HepG2 (cell line): Measurements from ENCODE around the gene UTP15. TPM values are rescaled to one million over a fixed set of nuclear protein-coding genes. Genes with fewer than 3 reads are reported as not detected.

Experiments
- ATAC-seq: fragments of 200-7000 bp; cut with Tn5 transposase; 3 replicates; pipeline ENCODE4 v1.9.1; 2020; ENCODE audit warnings: mild to moderate bottlenecking, moderate library complexity
- BruUV-seq: library from RNA; stranded (reverse); fragments of 400-500 nt; replicated peaks from 2 replicates; lab custom pipeline; 2021; lab: Mats Ljungman, UMichigan
- CTCF ChIA-PET: fragments of 300-600 bp; formaldehyde crosslinking; extraction: SDS; loops from one replicate; lab custom pipeline; 2021; ENCODE audit warnings: low total read pairs, inconsistent platforms, low intra/inter-chr PET ratio; lab: Yijun Ruan, JAX
- POLR2A ChIA-PET: fragments of 350-600 bp; sonication (Branson Sonifier 250); formaldehyde crosslinking; loops from one replicate; lab custom pipeline; 2020; ENCODE audit warnings: antibody characterized with exemption, inconsistent platforms; lab: Yijun Ruan, JAX
- DNase-seq: peaks from one replicate; pipeline ENCODE4 v3.0.0-alpha.2; 2015; ENCODE audit warnings: low spot score
- FAIRE-seq: peaks from 3 replicates; lab custom pipeline; 2011; peaks lifted over from hg19 to GRCh38; lab: Jason Lieb, UNC
- H2AFZ ChIP-seq: one replicate; pipeline ENCODE4 v1.6.1; 2011; ENCODE audit warnings: low read length, inconsistent platforms
- H3K27ac ChIP-seq: fragments of 300-600 bp; 3 replicates; pipeline ENCODE4 v1.8.0; 2011; ENCODE audit warnings: mixed run types, mild to moderate bottlenecking, mixed read lengths, low read length, inconsistent platforms; ENCODE audit not compliant: insufficient read depth; ENCODE audit errors: extremely low read length
- H3K27me3 ChIP-seq, 2 experiments: fragments of 200-600 bp in 1 of 2; 2 replicates in 1 of 2; 3 replicates in 1 of 2; pipeline versions ENCODE4 v1.6.0 to v1.8.0; 2011; ENCODE audit warnings: low read length in 2 of 2, mild to moderate bottlenecking in 2 of 2, moderate library complexity in 2 of 2, inconsistent platforms in 1 of 2; ENCODE audit not compliant: insufficient read depth in 2 of 2, control insufficient read depth in 1 of 2
- H3K36me3 ChIP-seq, 2 experiments: fragments of 200-600 bp in 1 of 2; replicated peaks in 1 of 2; 2 replicates in 1 of 2; 3 replicates in 1 of 2; pipeline versions ENCODE4 v1.5.1 to v1.8.0; 2011; ENCODE audit warnings: low read length in 2 of 2, inconsistent platforms in 1 of 2; ENCODE audit not compliant: insufficient read depth in 2 of 2, control insufficient read depth in 1 of 2
- H3K4me1 ChIP-seq: 2 replicates; pipeline ENCODE4 v1.5.1; 2012; ENCODE audit warnings: low read length, inconsistent platforms; ENCODE audit not compliant: insufficient read depth
- H3K4me2 ChIP-seq: 2 replicates; pipeline ENCODE4 v1.6.0; 2011; ENCODE audit warnings: low read depth, low read length, inconsistent platforms
- H3K4me3 ChIP-seq, 3 experiments: fragments of 200-600 bp in 1 of 3; sonication (generic), shearing (Covaris generic) in 1 of 3; replicated peaks in 1 of 3; 2 replicates each; pipeline ENCODE4 v1.5.1; 2011 to 2016; ENCODE audit warnings: low read length in 3 of 3, inconsistent platforms in 2 of 3, low read depth in 2 of 3, mild to moderate bottlenecking in 2 of 3, control low read depth in 1 of 3, mixed read lengths in 1 of 3; ENCODE audit not compliant: insufficient read depth in 1 of 3
- H3K79me2 ChIP-seq: one replicate; pipeline ENCODE4 v1.6.1; 2011; ENCODE audit warnings: low read length, inconsistent platforms; ENCODE audit not compliant: insufficient read depth
- H3K9ac ChIP-seq: 2 replicates; pipeline ENCODE4 v1.6.0; 2011; ENCODE audit warnings: mild to moderate bottlenecking, low read depth, low read length, inconsistent platforms; ENCODE audit not compliant: insufficient read depth
- H3K9me3 ChIP-seq: 2 replicates; pipeline ENCODE4 v1.5.1; 2012; ENCODE audit warnings: mild to moderate bottlenecking, low read length
- H4K20me1 ChIP-seq: 2 replicates; pipeline ENCODE4 v1.6.0; 2011; ENCODE audit warnings: inconsistent platforms, mild to moderate bottlenecking, low read length, moderate library complexity; ENCODE audit not compliant: insufficient read depth
- CTCF ChIP-seq: sonication (generic); formaldehyde crosslinking; IDR thresholded peaks from 2 replicates; pipeline ENCODE4 v1.5.0; 2020; ENCODE audit warnings: mild to moderate bottlenecking, missing genetic modification reagents, moderate library complexity
- MXD4 ChIP-seq: IDR thresholded peaks from 2 replicates; pipeline ENCODE4 v1.6.1; 2016; ENCODE audit warnings: mild to moderate bottlenecking, missing biosample characterization, missing genetic modification reagents
- PRDM15 ChIP-seq: sonication (generic); formaldehyde crosslinking; IDR thresholded peaks from 2 replicates; pipeline ENCODE4 v1.4.0; 2020; ENCODE audit warnings: missing genetic modification reagents
- SMC3 ChIP-seq: IDR thresholded peaks from 2 replicates; pipeline ENCODE4 v1.6.1; 2011; ENCODE audit warnings: low read length, improper control_type of control experiment
- STAG1 ChIP-seq: sonication (generic); formaldehyde crosslinking; IDR thresholded peaks from 2 replicates; pipeline ENCODE4 v1.4.0; 2020; ENCODE audit warnings: missing genetic modification reagents
- ZNF12 ChIP-seq: sonication (generic); formaldehyde crosslinking; IDR thresholded peaks from 2 replicates; pipeline ENCODE4 v1.5.0; 2020; ENCODE audit warnings: missing genetic modification reagents
- ZNF605 ChIP-seq: sonication (generic); formaldehyde crosslinking; IDR thresholded peaks from 2 replicates; pipeline ENCODE4 v1.8.0; 2022; ENCODE audit warnings: mild to moderate bottlenecking, missing genetic modification reagents
- ZNF644 ChIP-seq: IDR thresholded peaks from 2 replicates; pipeline ENCODE4 v1.6.1; 2016; ENCODE audit warnings: low read depth
- in situ Hi-C: cut with HindIII; loops from 2 replicates; pipeline ENCODE4 v1.10.0; 2017; ENCODE audit warnings: low pct_unique_long_range_greater_than_20kb; ENCODE audit not compliant: extremely low pct_ligation_motif_present
- intact Hi-C: fragments of 100-400 bp; cut with micrococcal nuclease; formaldehyde crosslinking; loops from one replicate; pipeline ENCODE4 v1.10.0; 2022; ENCODE audit not compliant: unreplicated experiment
- polyA plus RNA-seq, 8 experiments: library from polyadenylated mRNA; depleted of rRNA in 3 of 8; stranded (reverse) in 7 of 8; unstranded in 1 of 8; fragments of >200 nt; fragmentation: Illumina TruSeq in 4 of 8; extraction: Trizol in 4 of 8; gene quantifications; 2 replicates each; pipeline versions ENCODE4 v1.2.1 to v1.2.3, GENCODE V29; 2011 to 2016; ENCODE audit warnings: low read depth in 4 of 8, missing spikeins in 1 of 8, mixed read lengths in 1 of 8; ENCODE audit not compliant: insufficient read depth in 1 of 8
- total RNA-seq, 5 experiments: library from RNA; depleted of rRNA; stranded (reverse); fragments of >200 nt; fragmentation: Illumina TruSeq; extraction: Trizol; gene quantifications; 2 replicates each; pipeline ENCODE4 v1.2.3, GENCODE V29; 2016; ENCODE audit warnings: low read depth in 1 of 5

Gene UTP15
- total and polyA plus RNA-seq, 2 of the 13 experiments (the other 11 are each of a cell fraction or from before 2014, with no cell fraction given) = 7.3 to 35.8 TPM

DNA sequence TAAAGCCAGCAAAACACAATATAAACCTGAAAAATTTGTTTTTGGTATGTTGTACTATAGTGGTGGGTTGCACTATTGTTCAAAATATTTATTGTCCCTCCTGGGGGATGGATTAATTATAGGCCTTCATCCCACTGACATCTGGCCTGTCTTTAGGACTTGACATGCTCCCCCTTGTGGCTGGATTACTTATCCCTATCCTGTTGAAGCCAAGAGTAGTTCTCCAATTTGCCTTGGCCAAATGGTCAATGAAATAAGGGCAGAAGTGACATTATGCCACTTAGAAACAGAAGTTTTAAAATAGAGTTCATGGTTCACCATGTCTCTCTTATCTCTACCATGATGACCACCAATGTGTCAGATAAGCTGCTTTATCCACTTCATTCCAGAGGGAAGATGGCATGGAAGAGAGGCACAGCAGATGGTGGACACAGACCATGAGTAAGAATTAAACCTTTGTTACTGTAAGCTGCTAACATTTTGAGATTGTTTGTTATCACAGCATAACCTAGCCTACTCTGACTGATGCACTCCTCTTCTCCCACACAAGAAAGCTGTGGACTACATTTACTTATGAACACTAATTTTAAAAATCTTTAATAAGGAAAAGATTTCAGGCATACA, 31.3 kb downstream of the UTP15 start:
- in situ Hi-C loops = loop anchor here (10.0 kb wide), 1 partner anchor 98 kb away; no protein-coding TSS in a partner anchor

More for the DNA sequence above, 31.3 kb downstream of the UTP15 start:
- TF ChIP-seq ZNF605 (CRISPR knock-in tag) = no peak
- peak; percentile 65; the same call in 1 of the 2 replicates for TF ChIP-seq SMC3
- peak; percentile 51 for TF ChIP-seq STAG1 (CRISPR knock-in tag)
- no peak for TF ChIP-seq PRDM15 (CRISPR knock-in tag)
- TF ChIP-seq ZNF644 (CRISPR knock-in tag) = peak; percentile 73; the same call in 1 of the 2 replicates
- TF ChIP-seq ZNF12 (CRISPR knock-in tag) = peak; percentile 77; the same call in 1 of the 2 replicates
- no peak for TF ChIP-seq MXD4
- peak; percentile 63 for TF ChIP-seq CTCF (CRISPR knock-in tag)
- Histone ChIP-seq H3K27ac (no peak overlapping the region), H3K79me2 (no peaks in the 10 kb centered on the region), H3K9ac (no peak overlapping the region), H3K27me3 (no peaks in the 10 kb centered on the region), H4K20me1 (no peaks in the 10 kb centered on the region), H3K4me3 (no peak overlapping the region), H3K4me1 (no peaks in the 10 kb centered on the region), H3K36me3 (no peaks in the 10 kb centered on the region), H2AFZ (no peak overlapping the region), H3K4me2 (no peak overlapping the region), H3K9me3 (peaks cover 9% of the 10 kb centered on the region)
- DNase-seq (peak; percentile 60), ATAC-seq (peak; percentile 79), FAIRE-seq (peak; percentile 84)
- ChIA-PET CTCF (interaction anchor here (2.0 kb wide), 1 partner anchor 77 kb away, joined by 9 read pairs; no protein-coding TSS in a partner anchor), POLR2A (no interaction called here)
- BruUV-seq = no TSS peak
- intact Hi-C loops = loop anchor here (1.0 kb wide), 2 partner anchors 27 to 96 kb away; no protein-coding TSS in a partner anchor
